ENCODE results near the gene NDUFB5. TPM values are rescaled to one million over a fixed set of nuclear protein-coding genes. Genes with fewer than 3 reads are reported as not detected.

NDUFB5 gene
- polyA plus RNA-seq, 1 donor from 2014 or later = 272 TPM

GRCh38 chr3:179563271-179563783 is 41.3 kb upstream of the NDUFB5 start:
- no peak overlapping the region for H3K27ac ChIP-seq (ENCODE audit: low read length)
- H3K4me2 ChIP-seq (ENCODE audit: low read length) = peak overlapping the region; percentile 94
- no peaks in the 10 kb centered on the region for H3F3A ChIP-seq (ENCODE audit: insufficient read depth, low read length, poor library complexity, severe bottlenecking)
- H3K27me3 ChIP-seq (ENCODE audit: insufficient read depth, low read depth, low read length) = no peaks in the 10 kb centered on the region
- H4K20me1 ChIP-seq (ENCODE audit: insufficient read depth) = no peaks in the 10 kb centered on the region
- no peaks in the 10 kb centered on the region for H3K9me2 ChIP-seq (ENCODE audit: insufficient read depth, low read length)
- peak overlapping the region; percentile 63 for H3K9ac ChIP-seq (ENCODE audit: low read length)
- H2AFZ ChIP-seq (ENCODE audit: low read depth, low read length) = peak overlapping the region; percentile 76
- TF ChIP-seq RAD21 (conservative IDR thresholded peaks at IDR 0.05) = peak; percentile 5
- no peak for TF ChIP-seq REST (IDR thresholded peaks at IDR 0.05; ENCODE audit: borderline replicate concordance)
- peak; percentile 63 for TF ChIP-seq CTCF (IDR thresholded peaks at IDR 0.05; ENCODE audit: poor library complexity, severe bottlenecking)
- TF ChIP-seq SMC3 (conservative IDR thresholded peaks at IDR 0.05; ENCODE audit: poor library complexity) = no peak
- peak overlapping the region; percentile 96 for H3K4me3 ChIP-seq (ENCODE audit: low read length)
- H3K79me2 ChIP-seq (replicated peaks; ENCODE audit: insufficient read depth, low read length) = peaks cover 39% of the 10 kb centered on the region
- no peaks in the 10 kb centered on the region for H3K9me3 ChIP-seq (ENCODE audit: low read length)
- H3K36me3 ChIP-seq (ENCODE audit: insufficient read depth, low read length) = no peaks in the 10 kb centered on the region

GRCh38 chr3:179565496-179565895 is 39.1 kb upstream of the NDUFB5 start:
- Histone ChIP-seq H3K36me3 (ENCODE audit: insufficient read depth, low read length) (no peaks in the 10 kb centered on the region), H3K4me2 (ENCODE audit: low read length) (no peak overlapping the region), H3K9me3 (ENCODE audit: low read length) (no peaks in the 10 kb centered on the region), H3K9me2 (ENCODE audit: insufficient read depth, low read length) (no peaks in the 10 kb centered on the region), H3K9ac (ENCODE audit: low read length) (no peak overlapping the region), H3K79me2 (replicated peaks; ENCODE audit: insufficient read depth, low read length) (peaks cover 43% of the 10 kb centered on the region), H3F3A (ENCODE audit: insufficient read depth, low read length, poor library complexity, severe bottlenecking) (no peaks in the 10 kb centered on the region), H3K27me3 (ENCODE audit: insufficient read depth, low read depth, low read length) (no peaks in the 10 kb centered on the region), H4K20me1 (ENCODE audit: insufficient read depth) (no peaks in the 10 kb centered on the region), H2AFZ (ENCODE audit: low read depth, low read length) (no peak overlapping the region), H3K27ac (ENCODE audit: low read length) (no peak overlapping the region), H3K4me3 (ENCODE audit: low read length) (no peak overlapping the region)
- TF ChIP-seq EP300 (conservative IDR thresholded peaks at IDR 0.05; ENCODE audit: poor library complexity, severe bottlenecking) (no peak), SMC3 (conservative IDR thresholded peaks at IDR 0.05; ENCODE audit: poor library complexity) (no peak), TAF1 (IDR thresholded peaks at IDR 0.05; ENCODE audit: low read depth) (no peak), MXI1 (conservative IDR thresholded peaks at IDR 0.05; ENCODE audit: poor library complexity, severe bottlenecking) (no peak), CTCF (IDR thresholded peaks at IDR 0.05; ENCODE audit: poor library complexity, severe bottlenecking) (no peak), REST (IDR thresholded peaks at IDR 0.05; ENCODE audit: borderline replicate concordance) (no peak), EZH2 (IDR thresholded peaks at IDR 0.05; ENCODE audit: borderline replicate concordance, insufficient read depth, low read length, poor library complexity, severe bottlenecking) (no peak), POLR2AphosphoS5 (IDR thresholded peaks at IDR 0.05) (no peak), RAD21 (conservative IDR thresholded peaks at IDR 0.05) (no peak)
